ENCODE data around the gene TBC1D17. TPM values are rescaled to one million over a fixed set of nuclear protein-coding genes. Genes with fewer than 3 reads are reported as not detected.

The TBC1D17 gene
- total and polyA plus RNA-seq, 11 donors = 30.1 to 54.8 (median 38.1) TPM

DNA sequence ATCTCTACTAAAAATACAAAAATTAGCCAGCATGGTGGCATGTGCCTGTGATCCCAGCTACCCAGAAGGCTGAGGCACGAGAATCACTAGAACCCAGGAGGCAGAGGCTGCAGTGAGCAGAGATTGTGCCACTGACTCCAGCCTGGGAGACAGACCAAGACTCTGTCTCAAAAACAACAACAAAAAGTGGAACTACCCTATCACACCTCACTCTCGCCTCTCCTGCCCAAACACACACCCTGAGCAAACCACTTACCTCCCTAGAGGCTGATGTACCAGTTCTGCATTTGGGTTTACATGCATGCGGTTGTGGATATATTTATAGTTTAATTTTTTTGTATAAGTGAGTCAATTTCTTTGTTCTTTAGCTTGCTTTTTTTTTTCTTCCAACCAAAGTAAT lies 34.2 kb upstream of the TBC1D17 start:
- TF ChIP-seq POLR2A (IDR thresholded peaks at IDR 0.05) (no peak), CTCF (IDR thresholded peaks at IDR 0.05) (no peak)
- H3K4me3 ChIP-seq = no peak overlapping the region
- H3K36me3 ChIP-seq = peaks cover 0 to 30% (median 19%) of the 10 kb centered on the region in 9 donors
- intact Hi-C loops (cut with DNase I) = no loop called here
- H3K27me3 ChIP-seq = no peaks in the 10 kb centered on the region
- H3K9me3 ChIP-seq = no peaks in the 10 kb centered on the region
- WGBS, 4 donors = 89 to 92% (median 91%) methylated on average over 3 of the region's 3 CpGs
- no peak overlapping the region for H3K27ac ChIP-seq
- H3K4me1 ChIP-seq = peaks cover 0 to 3% (median 0%) of the 10 kb centered on the region in 12 donors
- DNase-seq (no peak), ATAC-seq (no peak)

- Histone ChIP-seq H3K9me3 (peaks cover 0 to 7% (median 0%) of the 10 kb centered on the region in 12 donors), H3K4me1 (peaks cover 0 to 11% (median 0%) of the 10 kb centered on the region in 12 donors), H3K27me3 (no peaks in the 10 kb centered on the region), H3K27ac (no peak overlapping the region), H3K36me3 (peaks cover 0 to 20% (median 7%) of the 10 kb centered on the region in 9 donors), H3K4me3 (no peak overlapping the region)
- WGBS, 4 donors = 86 to 93% (median 89%) methylated on average over 18 of the region's 18 CpGs
- DNase-seq (no peak), ATAC-seq (no peak)
- intact Hi-C loops (cut with DNase I) = no loop called here
- TF ChIP-seq POLR2A (IDR thresholded peaks at IDR 0.05) = no peak
- no peak for TF ChIP-seq CTCF (IDR thresholded peaks at IDR 0.05)
Measured at GRCh38 chr19:49844138-49845095, 33.1 kb upstream of the TBC1D17 start.

GRCh38 chr19:49845414-49845813 lies 32.1 kb upstream of the TBC1D17 start:
- Histone ChIP-seq H3K27ac (no peak overlapping the region), H3K4me3 (no peak overlapping the region), H3K27me3 (no peaks in the 10 kb centered on the region), H3K4me1 (peaks cover 0 to 21% (median 5%) of the 10 kb centered on the region in 12 donors), H3K9me3 (peaks cover 0 to 9% (median 0%) of the 10 kb centered on the region in 12 donors), H3K36me3 (peaks cover 0 to 10% (median 0%) of the 10 kb centered on the region in 9 donors)
- TF ChIP-seq CTCF (IDR thresholded peaks at IDR 0.05) = no peak
- no peak for TF ChIP-seq POLR2A (IDR thresholded peaks at IDR 0.05)
- WGBS, 4 donors = 70 to 81% (median 77%) methylated on average over 3 of the region's 3 CpGs
- DNase-seq = no peak
- no peak for ATAC-seq
- intact Hi-C loops (cut with DNase I) = no loop called here

DNA sequence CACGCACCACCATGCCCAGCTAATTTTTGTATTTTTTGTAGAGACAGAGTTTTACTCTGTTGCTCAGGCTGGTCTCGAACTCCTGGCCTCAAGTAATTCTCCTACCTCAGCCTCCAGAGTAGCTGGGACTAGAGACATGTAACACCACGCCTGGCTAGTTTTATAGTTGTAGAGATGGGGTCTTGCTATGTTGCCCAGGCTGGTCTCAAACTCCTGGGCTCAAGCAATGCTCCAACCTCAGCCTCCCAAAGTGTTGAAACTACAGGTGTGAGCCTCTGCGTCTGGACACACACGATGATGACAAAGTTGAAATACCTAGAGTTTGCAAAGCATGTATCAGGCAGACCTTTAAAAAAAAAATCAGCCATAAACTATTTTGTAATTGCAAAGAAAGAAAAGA lies 31.1 kb upstream of the TBC1D17 start:
- peaks cover 0 to 9% (median 0%) of the 10 kb centered on the region in 12 donors for H3K9me3 ChIP-seq
- intact Hi-C loops (cut with DNase I) = no loop called here
- no peaks in the 10 kb centered on the region for H3K36me3 ChIP-seq
- H3K4me1 ChIP-seq = peaks cover 0 to 21% (median 5%) of the 10 kb centered on the region in 12 donors
- H3K27me3 ChIP-seq = no peaks in the 10 kb centered on the region
- TF ChIP-seq POLR2A (IDR thresholded peaks at IDR 0.05) (no peak), CTCF (IDR thresholded peaks at IDR 0.05) (no peak)
- no peak overlapping the region for H3K4me3 ChIP-seq
- ATAC-seq = no peak
- no peak for DNase-seq
- H3K27ac ChIP-seq = no peak overlapping the region
- 73 to 87% (median 83%) methylated on average over 5 of the region's 5 CpGs for WGBS, 4 donors

Measured in heart left ventricle (tissue), 16 donors.